Measurements from ENCODE around the gene SAMM50.

The SAMM50 gene

GRCh38 chr22:43955040-43955882 lies at the start of gene SAMM50:
Gene SAMM50, plus strand, starts transcription at chr22:43955442. Its CDS starts 136 bp downstream, at chr22:43955578.
- peak; percentile 94 for DNase-seq

DNA sequence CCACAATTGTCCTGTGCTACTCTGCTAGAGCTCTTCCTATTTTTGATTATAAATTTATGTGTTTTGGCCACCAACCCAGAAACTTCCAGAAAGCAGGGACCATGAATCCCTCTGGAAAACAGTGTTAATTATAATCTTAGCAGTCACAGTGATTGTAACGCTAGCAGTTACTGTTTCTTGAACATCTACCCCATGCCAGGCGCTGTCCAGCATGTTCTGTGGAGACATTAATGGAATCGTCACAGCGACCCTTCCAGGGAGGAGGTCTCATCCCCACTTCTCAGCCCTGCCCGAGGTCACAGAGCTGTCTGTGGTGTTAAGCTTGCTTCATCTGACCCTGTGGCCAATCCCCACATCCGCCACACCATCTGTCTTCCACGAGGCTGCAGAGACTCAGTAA lies 49.6 kb upstream of the SAMM50 start:
- DNase-seq: no peak

DNA sequence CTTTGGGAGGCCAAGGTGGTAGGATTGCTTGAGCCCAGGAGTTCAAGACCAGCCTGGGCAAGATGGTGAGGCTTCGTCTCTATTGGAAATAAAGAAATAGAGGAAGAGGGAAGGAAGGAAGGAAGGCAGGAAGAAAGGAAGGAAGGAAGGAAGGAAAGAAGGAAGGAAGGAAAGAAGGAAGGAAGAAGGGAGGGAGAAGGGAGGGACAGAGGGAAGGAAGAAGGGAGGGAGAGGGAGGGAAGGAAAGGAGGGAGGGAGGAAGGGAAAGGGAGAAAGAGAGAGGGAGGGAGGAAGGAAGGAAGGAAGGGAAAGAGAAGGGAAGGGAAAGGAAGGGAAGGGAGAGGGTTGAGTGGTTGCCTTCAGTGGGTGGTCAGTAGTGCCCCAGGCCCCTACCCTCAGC lies 45.5 kb upstream of the SAMM50 start:
- DNase-seq: no peak

DNA sequence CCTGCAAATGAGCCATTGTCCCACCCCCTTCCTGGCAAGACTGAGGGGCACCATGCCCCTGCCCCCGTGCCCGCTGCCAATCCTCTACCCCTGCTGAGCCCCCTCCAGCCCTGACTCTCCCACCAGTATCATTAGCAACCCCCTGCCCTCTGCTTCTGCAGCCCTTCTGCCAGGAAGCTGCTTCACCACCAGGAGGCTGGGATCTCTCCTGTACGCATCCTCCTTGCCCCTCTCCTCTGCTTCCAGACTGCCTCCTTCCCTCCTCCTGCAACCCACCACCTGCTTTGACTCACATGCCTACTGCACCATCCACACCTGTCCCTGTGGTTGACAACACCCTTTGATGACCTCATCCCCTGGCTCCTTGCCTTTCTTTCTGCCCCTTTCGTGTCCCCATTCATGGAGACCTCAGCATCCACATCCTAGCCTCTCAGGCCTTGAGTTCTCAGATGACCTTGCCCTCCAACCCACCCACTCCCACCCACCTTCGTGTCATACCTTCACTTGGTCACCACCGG lies 45.0 kb upstream of the SAMM50 start:
- DNase-seq: no peak

DNA sequence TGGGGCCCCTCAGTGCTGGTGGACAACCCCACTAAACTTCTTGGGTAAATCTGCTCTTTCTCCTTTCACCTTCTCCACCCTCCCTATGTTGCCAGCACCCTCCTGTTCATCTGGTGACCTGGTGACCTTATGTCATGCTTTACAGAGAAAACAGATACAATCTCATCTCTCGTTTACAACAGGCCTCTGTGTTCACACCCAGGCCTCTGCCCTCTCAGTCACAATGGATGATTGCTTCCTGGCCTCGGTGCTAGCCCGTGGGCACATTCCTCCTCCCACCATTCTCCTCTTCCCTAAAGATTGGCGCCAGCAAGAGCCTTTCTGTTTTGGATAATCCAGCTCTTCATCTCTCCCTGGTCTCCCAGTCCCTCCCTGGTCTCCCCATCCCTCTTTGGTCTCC lies 43.9 kb upstream of the SAMM50 start:
- no peak for DNase-seq

GRCh38 chr22:43917521-43917920 lies 37.7 kb upstream of the SAMM50 start:
- DNase-seq: no peak

- no peak for DNase-seq
These were observed 35.9 kb upstream of the SAMM50 start for GRCh38 chr22:43919106-43919973.

DNA sequence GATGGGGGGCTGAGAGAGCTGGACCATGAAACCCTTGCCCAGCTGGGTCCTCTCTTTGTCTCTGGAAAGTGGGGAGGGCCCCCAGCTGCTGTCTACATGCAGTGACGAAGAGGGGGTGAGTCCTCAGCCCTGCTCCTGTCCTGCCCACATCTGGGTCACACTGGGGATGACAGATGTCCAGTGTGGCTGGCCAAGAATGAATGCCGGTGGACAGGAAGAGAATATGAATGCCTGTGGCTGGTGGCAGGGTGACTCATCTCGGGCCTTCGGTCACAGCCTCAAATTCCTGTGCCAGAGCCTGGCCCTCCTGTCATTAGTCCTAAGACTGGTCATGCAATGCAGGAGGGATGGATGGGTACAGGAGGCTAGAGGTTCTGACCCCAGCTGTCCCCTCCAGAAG lies 33.9 kb upstream of the SAMM50 start:
- DNase-seq: no peak

DNA sequence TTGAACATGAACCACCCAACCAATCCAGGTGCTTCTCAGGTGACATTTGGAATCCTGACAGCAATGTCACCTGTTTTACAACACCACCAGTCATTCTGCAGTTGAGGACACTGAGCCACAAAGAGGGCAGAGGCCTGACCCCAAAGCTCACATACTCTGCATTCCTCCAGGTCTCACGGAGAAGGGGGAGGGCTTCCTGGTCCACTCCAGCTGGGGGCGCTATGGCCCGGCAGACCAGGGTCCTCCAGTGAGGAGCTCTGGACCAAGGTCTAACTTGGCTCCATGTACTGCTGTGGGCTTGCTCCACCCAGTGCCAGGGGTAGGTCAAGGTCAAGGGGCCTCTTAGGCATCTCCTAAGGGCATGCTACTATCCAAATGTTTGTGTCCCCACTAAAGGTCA lies 33.1 kb upstream of the SAMM50 start:
- no peak for DNase-seq

GRCh38 chr22:43923191-43923590 lies 32.1 kb upstream of the SAMM50 start:
- DNase-seq: no peak

- DNase-seq: peak; percentile 87
These were observed 31.4 kb upstream of the SAMM50 start, which contains the start of gene PNPLA3 for GRCh38 chr22:43923631-43924464. Gene PNPLA3, plus strand, starts transcription at chr22:43923805. Its CDS starts 107 bp downstream, at chr22:43923912.

DNA sequence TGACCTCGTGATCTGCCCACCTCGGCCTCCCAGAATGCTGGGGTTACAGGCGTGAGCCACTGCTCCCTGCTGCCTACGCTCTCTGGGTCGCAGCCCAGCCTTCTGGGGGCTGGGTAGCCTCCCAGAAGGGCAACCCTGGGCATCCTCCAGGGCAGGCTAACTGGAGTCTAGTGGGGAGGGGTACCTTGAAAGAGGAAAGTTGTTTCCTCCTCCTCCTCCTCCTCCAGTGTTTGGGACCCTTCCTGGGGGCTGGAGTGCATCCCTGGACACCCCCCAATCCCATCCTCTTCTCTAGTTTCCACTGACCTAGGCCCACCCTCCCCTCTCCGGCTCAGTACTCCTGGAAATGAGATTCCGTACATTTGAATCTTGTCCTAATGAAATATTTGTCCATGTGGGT lies 30.4 kb upstream of the SAMM50 start:
- no peak for DNase-seq

DNA sequence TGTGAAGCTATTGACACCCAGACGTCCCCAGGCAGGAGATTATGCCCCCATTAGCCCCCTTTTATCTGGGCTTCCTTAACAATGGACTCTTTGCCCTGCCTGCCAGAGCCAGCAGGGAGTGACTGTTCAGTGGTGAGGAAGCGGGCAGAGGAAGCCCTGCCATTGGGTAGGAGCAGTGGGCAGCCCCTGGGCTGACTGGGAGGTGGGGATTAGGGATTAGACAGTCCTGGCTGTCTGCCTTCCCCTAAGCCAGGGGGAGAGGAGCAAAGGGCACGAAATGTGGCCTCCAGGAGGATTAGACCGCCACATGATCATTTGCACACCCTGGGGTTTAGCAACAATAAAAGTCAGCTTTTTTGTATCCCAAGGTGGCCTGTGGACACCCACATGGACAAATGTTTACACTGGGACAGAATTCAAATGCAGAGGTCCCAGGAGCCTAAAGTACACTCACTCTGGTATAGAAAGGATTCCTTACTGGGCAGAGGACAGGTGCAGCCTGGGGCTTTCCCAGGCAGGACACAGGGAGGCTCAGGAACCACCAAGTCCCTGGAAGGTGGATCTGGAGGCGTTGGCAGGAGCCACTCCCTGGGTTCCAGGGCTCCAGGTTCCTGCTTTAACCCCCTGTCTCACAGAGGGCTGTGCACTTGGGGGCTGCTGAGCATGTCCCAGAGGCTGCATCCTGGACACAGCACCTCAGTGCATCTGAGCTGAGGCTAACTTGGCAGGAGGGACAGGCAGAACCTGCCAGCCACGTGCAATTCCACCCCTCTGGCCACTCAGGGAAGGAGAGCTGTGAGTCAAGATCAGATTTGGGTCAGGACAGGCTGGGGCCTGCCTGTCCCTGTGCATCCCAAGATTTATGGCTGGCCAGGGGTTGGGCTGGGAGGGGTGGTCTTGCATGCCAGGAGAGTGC lies 29.6 kb upstream of the SAMM50 start:
- no peak for DNase-seq

DNA sequence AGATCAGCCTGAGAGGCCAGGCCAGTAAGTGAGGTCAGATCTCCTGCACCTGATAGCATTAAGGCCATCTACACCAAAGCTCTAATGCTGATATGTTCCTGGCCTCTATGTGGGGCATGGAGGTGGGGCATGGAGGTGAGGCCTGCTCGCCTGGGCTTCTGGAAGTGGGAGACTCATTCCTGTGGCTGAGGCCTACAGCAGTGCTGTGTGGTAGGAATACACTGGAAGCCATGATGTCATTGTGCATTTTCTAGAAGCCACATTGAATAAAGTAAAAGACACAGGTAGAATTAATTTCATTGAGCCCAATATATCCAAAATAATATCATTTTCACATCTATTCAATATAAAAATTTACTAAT lies 28.9 kb upstream of the SAMM50 start:
- DNase-seq: no peak

DNA sequence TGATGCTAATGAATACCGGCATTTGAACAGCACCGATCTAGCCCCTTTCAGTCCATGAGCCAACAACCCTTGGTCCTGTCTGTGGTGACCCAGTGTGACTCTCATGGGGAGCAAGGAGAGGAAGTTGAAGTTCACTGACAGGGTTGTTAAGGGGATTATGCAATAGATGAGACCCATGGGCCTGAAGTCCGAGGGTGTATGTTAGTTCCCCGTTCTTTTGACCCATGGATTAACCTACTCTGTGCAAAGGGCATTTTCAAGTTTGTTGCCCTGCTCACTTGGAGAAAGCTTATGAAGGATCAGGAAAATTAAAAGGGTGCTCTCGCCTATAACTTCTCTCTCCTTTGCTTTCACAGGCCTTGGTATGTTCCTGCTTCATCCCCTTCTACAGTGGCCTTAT lies 26.8 kb upstream of the SAMM50 start:
- no peak for DNase-seq

- no peak for DNase-seq
These were observed 26.3 kb upstream of the SAMM50 start for GRCh38 chr22:43928908-43929307.

- no peak for DNase-seq
These were observed 23.5 kb upstream of the SAMM50 start for GRCh38 chr22:43931771-43932170.

- no peak for DNase-seq
These were observed 13.8 kb upstream of the SAMM50 start for GRCh38 chr22:43941449-43941848.

- DNase-seq: no peak
These were observed 10.4 kb upstream of the SAMM50 start for GRCh38 chr22:43944670-43945430.

DNA sequence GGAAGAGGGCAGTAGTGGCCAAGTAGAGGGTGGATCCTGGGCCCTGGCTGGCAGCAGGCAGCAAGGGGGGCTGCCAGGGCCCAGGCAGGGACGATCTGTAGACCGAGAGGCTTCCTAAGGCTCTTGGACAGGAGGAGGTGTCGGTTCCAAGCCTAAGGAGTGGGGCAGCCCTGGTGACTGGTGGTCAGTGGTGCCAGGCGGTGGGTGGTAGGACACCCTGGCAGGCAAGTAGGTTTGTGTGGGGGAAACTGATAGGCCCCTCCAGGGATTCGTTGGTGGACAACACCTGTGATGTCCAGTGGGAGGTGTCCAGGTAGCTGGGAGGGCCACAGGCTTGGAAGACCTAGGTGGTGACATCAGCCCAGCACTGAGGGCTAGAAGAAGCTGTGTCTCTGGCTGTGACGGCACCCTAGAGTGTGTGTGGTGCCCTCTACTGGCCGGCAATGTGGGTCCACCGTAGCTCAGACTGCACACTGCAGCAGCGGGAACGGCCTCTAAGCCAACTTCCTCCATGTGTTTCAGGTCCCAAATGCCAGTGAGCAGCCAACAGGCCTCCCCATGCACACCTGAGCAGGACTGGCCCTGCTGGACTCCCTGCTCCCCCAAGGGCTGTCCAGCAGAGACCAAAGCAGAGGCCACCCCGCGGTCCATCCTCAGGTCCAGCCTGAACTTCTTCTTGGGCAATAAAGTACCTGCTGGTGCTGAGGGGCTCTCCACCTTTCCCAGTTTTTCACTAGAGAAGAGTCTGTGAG lies 9.4 kb upstream of the SAMM50 start:
- peak; percentile 84 for DNase-seq
